ENCODE results near the gene CAMK2B.
"Not testable (repeated sequence)": the region's sequence is repeated elsewhere in the genome, so short reads cannot be mapped to it uniquely, and the experiment has no call there.

The CAMK2B gene

GRCh38 chr7:44212581-44213184, 112.7 kb downstream of the CAMK2B start:
- DNase-seq, result no peak

- no peak for DNase-seq
Measured at GRCh38 chr7:44212018-44212417, 113.4 kb downstream of the CAMK2B start.

DNA sequence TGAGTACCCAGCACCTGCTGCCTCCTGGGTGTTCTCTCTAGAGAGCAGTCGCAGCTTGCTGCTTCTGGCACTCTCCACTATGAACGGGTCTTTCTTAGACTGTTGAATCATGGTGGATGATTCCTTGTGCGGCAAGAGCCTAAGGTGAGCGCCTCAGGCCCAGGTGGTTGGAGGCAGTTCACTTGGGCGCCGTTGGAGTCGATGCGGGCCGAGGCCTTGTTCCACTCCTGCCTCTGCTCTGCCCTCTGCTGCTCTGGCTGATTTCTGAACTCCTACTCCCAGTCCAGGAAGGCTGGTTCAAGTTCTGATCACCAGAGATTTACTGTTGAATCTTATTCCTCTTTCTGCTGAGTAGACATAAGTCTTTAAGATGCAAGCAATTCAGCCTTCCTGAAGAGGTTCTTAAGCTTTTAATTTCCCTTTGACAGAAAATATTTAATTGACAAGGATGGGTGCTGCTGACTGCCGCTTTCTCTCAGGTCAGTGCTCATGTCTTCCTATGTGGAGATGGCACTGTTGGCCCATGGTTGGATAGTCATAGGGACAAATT, 114.2 kb downstream of the CAMK2B start:
- DNase-seq, result no peak

- DNase-seq, result no peak
Measured at GRCh38 chr7:44210107-44210506, 115.3 kb downstream of the CAMK2B start.

GRCh38 chr7:44208085-44208484, 117.3 kb downstream of the CAMK2B start:
- no peak for DNase-seq

- DNase-seq, result no peak
Measured at GRCh38 chr7:44206008-44206407, 119.4 kb downstream of the CAMK2B start.

DNA sequence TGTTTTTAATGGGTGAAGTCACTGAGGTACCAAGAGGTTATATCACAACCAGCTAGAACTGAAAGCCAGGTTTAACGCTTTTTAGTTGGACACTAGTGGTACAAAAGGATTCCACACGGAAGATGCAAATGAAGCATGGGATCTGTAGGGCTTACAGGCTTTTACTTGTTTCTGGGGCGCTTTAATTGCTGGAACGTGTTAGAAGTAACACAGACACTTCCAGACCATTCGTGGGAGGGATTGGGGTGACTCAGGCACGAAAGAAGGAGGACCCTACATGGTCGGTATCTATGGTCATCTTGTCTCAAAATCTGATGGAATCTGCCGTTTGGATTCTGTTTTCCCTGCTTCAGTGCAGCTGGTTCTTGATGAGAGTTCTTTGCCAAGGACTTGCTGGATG, 123.6 kb downstream of the CAMK2B start:
- no peak for DNase-seq

GRCh38 chr7:44200699-44201461, 124.5 kb downstream of the CAMK2B start, which contains the start of gene YKT6:
TSS of gene YKT6 (plus strand) at chr7:44200978. CDS start at chr7:44201136, 158 bp downstream.
- peak; percentile 97 for DNase-seq

- not testable (repeated sequence) for DNase-seq
Measured at GRCh38 chr7:44200163-44200562, 125.2 kb downstream of the CAMK2B start.

- DNase-seq, result no peak
Measured at GRCh38 chr7:44197474-44197873, 127.9 kb downstream of the CAMK2B start.

- DNase-seq, result no peak
Measured at GRCh38 chr7:44196450-44196872, 128.9 kb downstream of the CAMK2B start.

GRCh38 chr7:44195889-44196288, 129.5 kb downstream of the CAMK2B start:
- no peak for DNase-seq

GRCh38 chr7:44194562-44195145, 130.7 kb downstream of the CAMK2B start:
- DNase-seq, result no peak

GRCh38 chr7:44194069-44194468, 131.3 kb downstream of the CAMK2B start:
- DNase-seq, result no peak

DNA sequence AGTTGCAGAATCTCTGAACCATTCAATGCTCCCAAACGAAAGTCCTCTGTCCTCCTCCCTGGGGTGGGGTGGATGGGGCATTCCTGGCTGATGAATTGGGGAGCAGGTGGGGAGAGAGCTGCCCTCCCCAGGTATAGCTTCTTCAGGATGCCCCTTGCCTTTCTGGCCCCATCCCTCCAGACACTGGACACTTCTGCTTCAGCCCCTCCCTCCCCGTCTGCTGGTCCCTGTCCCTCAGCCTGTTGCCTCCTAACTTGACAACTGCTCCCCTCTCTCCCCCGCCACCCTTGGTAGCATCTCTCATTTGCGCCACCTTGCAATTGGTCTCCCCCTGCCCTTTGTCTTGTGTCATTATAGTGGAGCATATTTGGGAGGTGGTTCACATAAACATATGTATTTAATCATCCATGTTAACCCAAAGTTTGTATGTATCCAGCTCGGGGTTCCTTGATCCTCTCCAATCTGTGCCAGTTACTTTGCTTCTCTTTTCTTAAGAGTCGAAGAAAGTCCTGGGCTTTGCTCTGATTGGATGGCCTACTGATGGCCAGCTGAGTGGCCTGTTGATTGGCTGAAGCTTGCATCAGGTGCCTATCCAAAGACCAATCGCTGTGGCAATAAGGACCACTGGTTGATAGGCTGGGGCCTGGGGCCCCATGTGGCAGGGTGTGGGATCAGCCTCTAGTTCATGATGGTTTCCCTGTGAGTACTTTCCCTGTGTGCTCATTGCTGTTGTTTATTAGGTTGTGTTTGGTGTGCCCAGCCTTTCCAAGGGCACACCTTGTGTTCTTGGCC, 132.2 kb downstream of the CAMK2B start:
- DNase-seq, result no peak

DNA sequence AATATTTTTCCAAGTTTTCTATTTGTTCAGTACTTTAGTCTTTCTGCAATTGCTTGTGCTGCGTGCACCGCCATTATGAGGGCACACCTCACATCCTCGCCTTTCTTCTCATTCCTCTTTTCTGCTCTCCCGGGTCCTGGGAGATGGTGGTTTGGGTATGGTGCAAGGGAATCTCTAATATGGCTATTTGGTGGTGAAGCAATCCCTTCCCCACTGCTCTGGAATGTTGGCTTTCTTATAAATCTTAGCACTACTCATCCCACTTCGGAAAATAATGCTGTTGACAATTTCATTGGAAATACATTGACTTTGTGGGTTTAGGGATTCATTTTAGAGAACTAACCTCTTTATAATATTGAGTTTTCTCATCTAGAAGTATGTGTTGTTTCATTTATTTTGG, 134.2 kb downstream of the CAMK2B start:
- DNase-seq, result no peak

DNA sequence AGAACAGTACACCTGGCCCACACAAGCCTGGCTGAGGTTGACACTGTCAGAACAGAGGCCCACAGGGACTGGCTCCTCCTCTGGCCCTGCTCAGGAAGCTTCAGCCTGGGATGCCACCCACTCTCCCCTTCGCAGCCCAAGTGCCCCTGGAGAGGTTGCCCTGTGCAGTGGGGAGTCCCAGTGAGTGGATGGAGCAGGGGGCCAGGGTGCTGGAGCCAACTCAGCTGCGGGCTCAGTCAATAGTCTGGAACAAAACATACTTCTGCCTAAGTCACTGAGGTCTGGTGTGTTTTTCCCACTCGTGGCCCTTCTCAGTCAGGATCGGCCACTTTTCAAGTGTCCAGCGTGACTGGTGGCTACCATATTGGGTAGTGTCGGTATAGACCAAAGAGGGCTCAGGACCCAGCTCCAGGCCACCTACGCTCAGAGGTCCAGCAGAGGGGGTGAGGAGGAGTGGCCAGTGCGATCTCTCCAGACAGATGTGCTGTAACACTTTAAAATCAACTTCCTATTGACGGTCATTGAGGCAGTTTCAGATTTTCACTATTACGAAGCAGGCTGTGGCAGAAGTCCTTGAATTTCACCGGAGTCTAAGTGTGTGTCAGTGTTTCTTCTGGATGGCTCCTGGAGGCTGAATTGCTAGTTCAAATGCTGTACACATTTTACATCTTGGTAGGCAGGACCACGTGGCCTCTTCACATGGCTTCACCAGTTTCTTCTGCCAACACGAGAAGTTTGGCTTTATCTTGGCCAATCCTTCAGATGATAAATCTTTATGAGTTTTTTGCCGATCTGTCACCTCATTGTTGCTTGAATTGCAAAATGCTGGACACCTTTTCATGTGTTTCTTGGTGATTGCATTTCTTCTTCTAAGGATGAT, 135.2 kb downstream of the CAMK2B start:
- DNase-seq, result no peak

DNA sequence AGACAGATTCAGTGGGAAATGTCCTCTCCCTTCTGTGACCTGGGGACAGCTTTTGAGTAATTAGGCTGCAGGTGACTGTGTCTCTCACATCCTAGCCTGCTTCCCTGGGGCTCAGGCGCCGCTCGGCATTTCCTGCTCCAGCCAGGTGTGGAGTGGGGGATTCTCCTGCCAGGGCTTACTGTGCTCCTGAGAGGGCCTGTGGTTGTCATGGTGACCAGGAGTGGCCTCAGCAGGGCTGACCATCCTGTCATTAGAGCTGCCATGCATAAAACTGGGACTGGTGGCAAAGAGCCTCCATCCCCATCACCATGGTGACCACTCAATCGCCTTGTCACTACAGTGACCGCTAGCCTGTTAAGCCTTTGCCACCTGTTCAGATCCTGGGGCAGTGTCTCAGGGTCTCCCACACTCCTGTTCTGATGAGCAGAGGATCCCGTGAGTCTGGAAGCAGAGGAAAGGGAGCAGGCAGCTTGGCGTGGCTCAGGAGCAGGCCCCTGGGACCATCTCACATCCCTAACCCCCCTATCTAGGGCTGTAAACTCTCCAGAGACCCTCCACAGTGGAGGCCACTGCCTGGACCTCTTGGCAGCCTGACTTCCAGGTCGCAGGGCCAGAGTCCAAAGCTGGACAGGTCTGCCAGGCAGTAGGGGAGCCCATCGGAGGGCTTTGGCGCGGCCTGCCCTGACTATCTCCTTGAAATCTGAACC, 136.0 kb downstream of the CAMK2B start, which contains the start of gene GCK:
Gene GCK, minus strand, starts transcription at position 154 of the 707 bp plus-strand sequence. CDS start 486 bp downstream, outside the sequence.
- no peak for DNase-seq

DNA sequence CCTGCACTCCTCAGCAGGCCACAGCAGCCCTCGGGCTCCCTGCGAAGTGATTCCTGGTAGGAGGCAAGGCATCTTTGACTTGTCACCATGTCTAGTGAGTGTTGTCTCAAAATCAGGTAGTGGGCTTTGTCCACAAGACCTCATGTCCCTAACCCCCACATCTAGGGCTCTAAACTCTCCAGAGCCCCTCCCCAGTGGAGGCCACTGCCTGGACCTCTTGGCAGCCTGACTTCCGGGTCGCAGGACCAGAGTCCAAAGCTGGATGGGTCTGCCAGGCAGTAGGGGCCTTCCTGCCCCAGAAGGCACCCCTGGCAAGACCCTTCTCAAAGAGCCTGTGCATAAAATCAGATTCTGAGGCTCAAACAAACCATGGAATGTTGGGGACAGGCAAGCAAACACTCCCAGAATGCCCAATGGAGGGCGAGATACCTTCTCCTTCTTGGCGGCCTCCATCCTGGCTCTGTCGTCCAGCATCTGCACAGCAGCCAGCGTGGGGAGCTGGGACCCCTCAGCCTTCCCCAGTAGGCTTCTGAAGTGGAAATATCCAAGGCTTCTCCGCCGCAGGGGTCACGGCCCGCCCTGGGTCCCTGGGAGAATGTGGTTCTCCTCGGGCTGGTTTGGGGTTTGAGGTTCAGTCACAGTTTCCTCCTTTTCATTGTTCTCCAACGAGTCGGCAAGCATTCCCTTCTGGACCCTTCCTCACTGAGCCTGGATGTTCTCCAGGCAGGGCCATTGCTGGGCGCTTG, 136.7 kb downstream of the CAMK2B start:
- DNase-seq, result no peak
